Measurements from ENCODE around the gene GRK5. TPM values are rescaled to one million over a fixed set of nuclear protein-coding genes. Genes with fewer than 3 reads are reported as not detected.

The GRK5 gene
- total and polyA plus RNA-seq, 9 of the 15 experiments (the other 6 are each of a cell fraction or from before 2014, with no cell fraction given): 0.46 to 0.83 (median 0.67) TPM; not detected in 2

GRCh38 chr10:119301397-119301796 lies 94.0 kb downstream of the GRK5 start (continued):
- TF ChIP-seq, protein P1, sequence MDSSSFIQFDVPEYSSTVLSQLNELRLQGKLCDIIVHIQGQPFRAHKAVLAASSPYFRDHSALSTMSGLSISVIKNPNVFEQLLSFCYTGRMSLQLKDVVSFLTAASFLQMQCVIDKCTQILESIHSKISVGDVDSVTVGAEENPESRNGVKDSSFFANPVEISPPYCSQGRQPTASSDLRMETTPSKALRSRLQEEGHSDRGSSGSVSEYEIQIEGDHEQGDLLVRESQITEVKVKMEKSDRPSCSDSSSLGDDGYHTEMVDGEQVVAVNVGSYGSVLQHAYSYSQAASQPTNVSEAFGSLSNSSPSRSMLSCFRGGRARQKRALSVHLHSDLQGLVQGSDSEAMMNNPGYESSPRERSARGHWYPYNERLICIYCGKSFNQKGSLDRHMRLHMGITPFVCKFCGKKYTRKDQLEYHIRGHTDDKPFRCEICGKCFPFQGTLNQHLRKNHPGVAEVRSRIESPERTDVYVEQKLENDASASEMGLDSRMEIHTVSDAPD (CRISPR knock-in tag; IDR thresholded peaks at IDR 0.05): no peak
- TF ChIP-seq ZNF311 (CRISPR knock-in tag; IDR thresholded peaks at IDR 0.05): no peak
- TF ChIP-seq SMAD2 (IDR thresholded peaks at IDR 0.05; ENCODE audit: low read depth, low read length): no peak
- TF ChIP-seq, protein P2, sequence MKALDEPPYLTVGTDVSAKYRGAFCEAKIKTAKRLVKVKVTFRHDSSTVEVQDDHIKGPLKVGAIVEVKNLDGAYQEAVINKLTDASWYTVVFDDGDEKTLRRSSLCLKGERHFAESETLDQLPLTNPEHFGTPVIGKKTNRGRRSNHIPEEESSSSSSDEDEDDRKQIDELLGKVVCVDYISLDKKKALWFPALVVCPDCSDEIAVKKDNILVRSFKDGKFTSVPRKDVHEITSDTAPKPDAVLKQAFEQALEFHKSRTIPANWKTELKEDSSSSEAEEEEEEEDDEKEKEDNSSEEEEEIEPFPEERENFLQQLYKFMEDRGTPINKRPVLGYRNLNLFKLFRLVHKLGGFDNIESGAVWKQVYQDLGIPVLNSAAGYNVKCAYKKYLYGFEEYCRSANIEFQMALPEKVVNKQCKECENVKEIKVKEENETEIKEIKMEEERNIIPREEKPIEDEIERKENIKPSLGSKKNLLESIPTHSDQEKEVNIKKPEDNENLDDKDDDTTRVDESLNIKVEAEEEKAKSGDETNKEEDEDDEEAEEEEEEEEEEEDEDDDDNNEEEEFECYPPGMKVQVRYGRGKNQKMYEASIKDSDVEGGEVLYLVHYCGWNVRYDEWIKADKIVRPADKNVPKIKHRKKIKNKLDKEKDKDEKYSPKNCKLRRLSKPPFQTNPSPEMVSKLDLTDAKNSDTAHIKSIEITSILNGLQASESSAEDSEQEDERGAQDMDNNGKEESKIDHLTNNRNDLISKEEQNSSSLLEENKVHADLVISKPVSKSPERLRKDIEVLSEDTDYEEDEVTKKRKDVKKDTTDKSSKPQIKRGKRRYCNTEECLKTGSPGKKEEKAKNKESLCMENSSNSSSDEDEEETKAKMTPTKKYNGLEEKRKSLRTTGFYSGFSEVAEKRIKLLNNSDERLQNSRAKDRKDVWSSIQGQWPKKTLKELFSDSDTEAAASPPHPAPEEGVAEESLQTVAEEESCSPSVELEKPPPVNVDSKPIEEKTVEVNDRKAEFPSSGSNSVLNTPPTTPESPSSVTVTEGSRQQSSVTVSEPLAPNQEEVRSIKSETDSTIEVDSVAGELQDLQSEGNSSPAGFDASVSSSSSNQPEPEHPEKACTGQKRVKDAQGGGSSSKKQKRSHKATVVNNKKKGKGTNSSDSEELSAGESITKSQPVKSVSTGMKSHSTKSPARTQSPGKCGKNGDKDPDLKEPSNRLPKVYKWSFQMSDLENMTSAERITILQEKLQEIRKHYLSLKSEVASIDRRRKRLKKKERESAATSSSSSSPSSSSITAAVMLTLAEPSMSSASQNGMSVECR (CRISPR knock-in tag; IDR thresholded peaks at IDR 0.05): no peak
- no peak for TF ChIP-seq SMARCA4 (IDR thresholded peaks at IDR 0.05)
- no peak for TF ChIP-seq CBX5 (IDR thresholded peaks at IDR 0.05; ENCODE audit: borderline replicate concordance, low read depth)
- no peak for TF ChIP-seq ZNF232 (CRISPR knock-in tag; IDR thresholded peaks at IDR 0.05)
- no peak for TF ChIP-seq TFAP4 (CRISPR knock-in tag; IDR thresholded peaks at IDR 0.05; ENCODE audit: borderline replicate concordance)
- no peak for TF ChIP-seq MCM3 (IDR thresholded peaks at IDR 0.05)
- no peak for TF ChIP-seq SMC3 (conservative IDR thresholded peaks at IDR 0.05; ENCODE audit: insufficient read depth, low read depth, low read length)
- no peak for TF ChIP-seq CCAR2 (IDR thresholded peaks at IDR 0.05; ENCODE audit: low read depth, low read length)

Measured in K562 (cell line).